Cardiac muscle cell (in vitro differentiated cells and primary cell): ENCODE measurements around the gene ZC3H12C. TPM values are rescaled to one million over a fixed set of nuclear protein-coding genes. Genes with fewer than 3 reads are reported as not detected.

Experiments
- DNase-seq, 2 donors: peaks; one replicate each; pipeline versions ENCODE4 v3.0.0 to v3.0.0-alpha.2; 2010 to 2017; ENCODE audit warnings: low read depth in 1 of 2, low spot score in 1 of 2
- H3K27ac ChIP-seq: fragments of 200-600 bp; sonication (generic); 2 replicates; pipeline ENCODE4 v1.5.1; 2016
- H3K27me3 ChIP-seq: fragments of 200-600 bp; sonication (generic); 2 replicates; pipeline ENCODE4 v1.6.0; 2016; ENCODE audit warnings: control low read depth
- H3K36me3 ChIP-seq: fragments of 200-600 bp; sonication (generic); 2 replicates; pipeline ENCODE4 v1.5.1; 2016; ENCODE audit warnings: control low read depth
- H3K4me1 ChIP-seq: fragments of 200-600 bp; sonication (generic); 2 replicates; pipeline ENCODE4 v1.8.1; 2017; ENCODE audit warnings: low read depth, mild to moderate bottlenecking, mixed run types
- H3K4me3 ChIP-seq: fragments of 200-600 bp; sonication (generic); 2 replicates; pipeline ENCODE4 v1.5.1; 2016; ENCODE audit warnings: mild to moderate bottlenecking
- H3K9me3 ChIP-seq: fragments of 200-600 bp; sonication (generic); 2 replicates; pipeline ENCODE4 v1.5.1; 2017; ENCODE audit warnings: low read depth, mild to moderate bottlenecking, control low read depth
- polyA plus RNA-seq: library from polyadenylated mRNA; unstranded; fragments of >200 nt; fragmentation: Nextera tagmentation; extraction: Ambion mirVana; gene quantifications from 2 replicates; pipeline ENCODE4 v1.2.1, GENCODE V29; 2016
- total RNA-seq: library from RNA; depleted of rRNA; stranded (reverse); fragments of >200 nt; gene quantifications from 2 replicates; pipeline ENCODE4 v1.2.3, GENCODE V29; 2016
- TF ChIP-seq, protein P1 (sequence below): IDR thresholded peaks from 2 replicates; pipeline ENCODE4 v1.5.1; 2012; ENCODE audit warnings: low read depth, mild to moderate bottlenecking, low read length

ZC3H12C gene
- total and polyA plus RNA-seq, 2 experiments from 2014 or later = 1.0 to 7.1 TPM

GRCh38 chr11:110085255-110085838, 7.8 kb upstream of the ZC3H12C start:
- TF ChIP-seq, protein P1, sequence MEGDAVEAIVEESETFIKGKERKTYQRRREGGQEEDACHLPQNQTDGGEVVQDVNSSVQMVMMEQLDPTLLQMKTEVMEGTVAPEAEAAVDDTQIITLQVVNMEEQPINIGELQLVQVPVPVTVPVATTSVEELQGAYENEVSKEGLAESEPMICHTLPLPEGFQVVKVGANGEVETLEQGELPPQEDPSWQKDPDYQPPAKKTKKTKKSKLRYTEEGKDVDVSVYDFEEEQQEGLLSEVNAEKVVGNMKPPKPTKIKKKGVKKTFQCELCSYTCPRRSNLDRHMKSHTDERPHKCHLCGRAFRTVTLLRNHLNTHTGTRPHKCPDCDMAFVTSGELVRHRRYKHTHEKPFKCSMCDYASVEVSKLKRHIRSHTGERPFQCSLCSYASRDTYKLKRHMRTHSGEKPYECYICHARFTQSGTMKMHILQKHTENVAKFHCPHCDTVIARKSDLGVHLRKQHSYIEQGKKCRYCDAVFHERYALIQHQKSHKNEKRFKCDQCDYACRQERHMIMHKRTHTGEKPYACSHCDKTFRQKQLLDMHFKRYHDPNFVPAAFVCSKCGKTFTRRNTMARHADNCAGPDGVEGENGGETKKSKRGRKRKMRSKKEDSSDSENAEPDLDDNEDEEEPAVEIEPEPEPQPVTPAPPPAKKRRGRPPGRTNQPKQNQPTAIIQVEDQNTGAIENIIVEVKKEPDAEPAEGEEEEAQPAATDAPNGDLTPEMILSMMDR = no peak
- peaks cover 30% of the 10 kb centered on the region for H3K27me3 ChIP-seq
- DNase-seq = no peak
- no peak overlapping the region for H3K4me3 ChIP-seq
- no peaks in the 10 kb centered on the region for H3K9me3 ChIP-seq
- H3K4me1 ChIP-seq = no peaks in the 10 kb centered on the region
- no peaks in the 10 kb centered on the region for H3K36me3 ChIP-seq
- no peak overlapping the region for H3K27ac ChIP-seq

- Histone ChIP-seq H3K4me1 (no peaks in the 10 kb centered on the region), H3K27me3 (peaks cover 44% of the 10 kb centered on the region), H3K27ac (no peak overlapping the region), H3K36me3 (no peaks in the 10 kb centered on the region), H3K4me3 (no peak overlapping the region), H3K9me3 (no peaks in the 10 kb centered on the region)
- peak in 1 of 2 donors; percentile 87 for DNase-seq
- TF ChIP-seq, protein P1 = no peak
These were observed 6.3 kb upstream of the ZC3H12C start for GRCh38 chr11:110086892-110087309.

- TF ChIP-seq, protein P1 = no peak
- no peaks in the 10 kb centered on the region for H3K4me1 ChIP-seq
- DNase-seq = peak in 1 of 2 donors; percentile 80
- peaks cover 44% of the 10 kb centered on the region for H3K27me3 ChIP-seq
- H3K27ac ChIP-seq = no peak overlapping the region
- no peaks in the 10 kb centered on the region for H3K9me3 ChIP-seq
- H3K4me3 ChIP-seq = no peak overlapping the region
- H3K36me3 ChIP-seq = no peaks in the 10 kb centered on the region
These were observed 5.2 kb upstream of the ZC3H12C start for GRCh38 chr11:110087812-110088534.

GRCh38 chr11:110088535-110089344, 4.5 kb upstream of the ZC3H12C start:
- DNase-seq = no peak
- no peaks in the 10 kb centered on the region for H3K9me3 ChIP-seq

More at GRCh38 chr11:110088535-110089344, 4.5 kb upstream of the ZC3H12C start:
- H3K27me3 ChIP-seq = peaks cover 44% of the 10 kb centered on the region
- TF ChIP-seq, protein P1 = no peak
- H3K27ac ChIP-seq = no peak overlapping the region
- H3K4me3 ChIP-seq = no peak overlapping the region
- no peaks in the 10 kb centered on the region for H3K36me3 ChIP-seq
- H3K4me1 ChIP-seq = no peaks in the 10 kb centered on the region
